Peyer's patch (tissue), 4 donors: ENCODE measurements around the gene CRTAP.

Experiments used
- POLR2A ChIP-seq, 2 donors: fragments of 450-650 bp; IDR thresholded peaks; one replicate each; pipeline ENCODE4 v1.5.1; 2017; ENCODE audit warnings: antibody characterized with exemption in 2 of 2, mild to moderate bottlenecking in 2 of 2, moderate library complexity in 2 of 2
- TF ChIP-seq, protein P1 (sequence below), 6 experiments: fragments of 450-650 bp in 4 of 6; fragments of 200-600 bp in 2 of 6; sonication (generic) in 1 of 6; IDR thresholded peaks; one replicate each; pipeline ENCODE4 v1.5.1; 2017 to 2019; ENCODE audit warnings: antibody characterized with exemption in 6 of 6, mild to moderate bottlenecking in 3 of 6, moderate library complexity in 1 of 6

DNA sequence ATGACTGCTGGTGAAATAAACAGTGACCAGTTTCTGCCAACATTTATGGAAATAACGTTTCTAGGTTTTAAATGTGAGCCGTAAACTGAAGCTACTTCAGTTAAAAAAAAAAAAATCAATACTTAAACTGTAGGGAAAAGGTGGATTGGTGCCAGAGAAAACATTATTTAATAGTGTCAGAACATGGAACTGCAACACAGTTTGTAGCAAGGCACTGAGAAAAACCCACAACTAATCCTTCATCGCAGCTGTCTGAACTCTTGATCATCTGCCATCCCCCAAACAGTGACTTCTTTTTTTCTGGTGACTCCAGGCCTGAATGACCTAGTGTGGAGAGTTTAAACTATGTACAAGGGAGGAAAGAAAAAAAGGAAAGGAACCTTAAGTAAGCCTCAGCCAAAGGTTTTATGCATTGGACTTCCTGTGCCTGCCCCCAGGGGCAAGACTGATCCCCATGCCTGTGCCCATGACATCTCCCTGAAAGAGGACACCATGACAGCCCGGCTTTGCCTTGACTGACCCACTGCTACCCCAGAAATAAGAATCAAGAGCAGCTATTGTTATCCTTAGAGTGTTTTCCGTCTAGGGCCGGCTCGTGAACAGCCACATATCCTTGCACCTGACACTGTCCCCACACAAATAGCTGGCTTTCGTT, 33.1 kb downstream of the CRTAP start:
- TF ChIP-seq POLR2A (IDR thresholded peaks at IDR 0.05): no peak
- TF ChIP-seq, protein P1, sequence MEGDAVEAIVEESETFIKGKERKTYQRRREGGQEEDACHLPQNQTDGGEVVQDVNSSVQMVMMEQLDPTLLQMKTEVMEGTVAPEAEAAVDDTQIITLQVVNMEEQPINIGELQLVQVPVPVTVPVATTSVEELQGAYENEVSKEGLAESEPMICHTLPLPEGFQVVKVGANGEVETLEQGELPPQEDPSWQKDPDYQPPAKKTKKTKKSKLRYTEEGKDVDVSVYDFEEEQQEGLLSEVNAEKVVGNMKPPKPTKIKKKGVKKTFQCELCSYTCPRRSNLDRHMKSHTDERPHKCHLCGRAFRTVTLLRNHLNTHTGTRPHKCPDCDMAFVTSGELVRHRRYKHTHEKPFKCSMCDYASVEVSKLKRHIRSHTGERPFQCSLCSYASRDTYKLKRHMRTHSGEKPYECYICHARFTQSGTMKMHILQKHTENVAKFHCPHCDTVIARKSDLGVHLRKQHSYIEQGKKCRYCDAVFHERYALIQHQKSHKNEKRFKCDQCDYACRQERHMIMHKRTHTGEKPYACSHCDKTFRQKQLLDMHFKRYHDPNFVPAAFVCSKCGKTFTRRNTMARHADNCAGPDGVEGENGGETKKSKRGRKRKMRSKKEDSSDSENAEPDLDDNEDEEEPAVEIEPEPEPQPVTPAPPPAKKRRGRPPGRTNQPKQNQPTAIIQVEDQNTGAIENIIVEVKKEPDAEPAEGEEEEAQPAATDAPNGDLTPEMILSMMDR (IDR thresholded peaks at IDR 0.05): no peak
